Cardiac muscle cell (in vitro differentiated cells and primary cell): ENCODE data around the gene NKX6-2. TPM values are rescaled to one million over a fixed set of nuclear protein-coding genes. Genes with fewer than 3 reads are reported as not detected.
A peak's percentile ranks its signal among the peaks of the same experiment; 100 is the strongest.

Experiments used
- DNase-seq, 2 donors: peaks; one replicate each; pipeline versions ENCODE4 v3.0.0 to v3.0.0-alpha.2; 2010 to 2017; ENCODE audit warnings: low read depth in 1 of 2, low spot score in 1 of 2
- H3K27ac ChIP-seq: fragments of 200-600 bp; sonication (generic); 2 replicates; pipeline ENCODE4 v1.5.1; 2016
- H3K27me3 ChIP-seq: fragments of 200-600 bp; sonication (generic); 2 replicates; pipeline ENCODE4 v1.6.0; 2016; ENCODE audit warnings: control low read depth
- H3K36me3 ChIP-seq: fragments of 200-600 bp; sonication (generic); 2 replicates; pipeline ENCODE4 v1.5.1; 2016; ENCODE audit warnings: control low read depth
- H3K4me1 ChIP-seq: fragments of 200-600 bp; sonication (generic); 2 replicates; pipeline ENCODE4 v1.8.1; 2017; ENCODE audit warnings: low read depth, mild to moderate bottlenecking, mixed run types
- H3K4me3 ChIP-seq: fragments of 200-600 bp; sonication (generic); 2 replicates; pipeline ENCODE4 v1.5.1; 2016; ENCODE audit warnings: mild to moderate bottlenecking
- H3K9me3 ChIP-seq: fragments of 200-600 bp; sonication (generic); 2 replicates; pipeline ENCODE4 v1.5.1; 2017; ENCODE audit warnings: low read depth, mild to moderate bottlenecking, control low read depth
- polyA plus RNA-seq: library from polyadenylated mRNA; unstranded; fragments of >200 nt; fragmentation: Nextera tagmentation; extraction: Ambion mirVana; gene quantifications from 2 replicates; pipeline ENCODE4 v1.2.1, GENCODE V29; 2016
- total RNA-seq: library from RNA; depleted of rRNA; stranded (reverse); fragments of >200 nt; gene quantifications from 2 replicates; pipeline ENCODE4 v1.2.3, GENCODE V29; 2016
- TF ChIP-seq, protein P1 (sequence below): IDR thresholded peaks from 2 replicates; pipeline ENCODE4 v1.5.1; 2012; ENCODE audit warnings: low read depth, mild to moderate bottlenecking, low read length

NKX6-2 gene
- total RNA-seq: 0.09 and 0.56 TPM in 2 replicates
- polyA plus RNA-seq: 9.9 and 15.4 TPM in 2 replicates

DNA sequence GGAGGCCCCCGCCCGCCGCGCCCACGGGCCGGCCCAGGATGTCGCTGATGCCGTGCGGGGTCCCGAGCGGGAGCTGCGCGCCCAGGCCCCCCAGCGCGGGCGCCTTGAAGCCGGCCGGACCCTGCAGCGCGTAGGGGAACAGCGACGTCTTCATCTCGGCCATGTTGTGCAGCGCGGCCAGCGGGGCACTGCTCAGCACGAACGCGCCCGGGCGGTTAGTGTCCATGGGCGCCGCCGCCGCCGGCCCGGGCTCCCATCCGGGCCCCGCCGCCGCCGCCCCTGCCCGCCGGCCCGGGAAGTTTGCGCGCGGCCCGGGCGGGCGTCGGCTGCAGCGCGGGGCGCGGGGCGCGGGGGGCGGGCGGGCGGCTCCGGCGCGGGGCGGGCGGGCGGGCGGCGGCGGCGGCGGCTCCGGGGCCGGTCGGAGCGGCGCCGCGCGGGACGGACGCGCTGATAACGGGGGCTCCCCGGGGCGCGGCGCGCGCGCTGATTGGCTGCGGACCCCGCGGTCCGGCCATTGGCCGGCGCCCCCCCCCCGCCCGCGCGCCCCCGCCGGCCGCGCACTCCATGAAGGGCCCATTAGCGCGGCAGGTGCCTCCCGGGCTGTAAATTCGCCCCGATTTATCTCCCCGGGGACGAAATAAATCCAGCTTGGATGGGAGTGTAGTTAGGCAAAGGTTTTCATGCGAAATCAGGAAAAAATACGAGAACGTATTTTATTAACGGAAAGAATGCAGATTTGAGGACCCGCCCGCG, at the start of gene NKX6-2:
NKX6-2 (minus strand) TSS at position 425 of the 753 bp plus-strand sequence; CDS start at position 226, 199 bp downstream.
- Histone ChIP-seq H3K4me1 (peaks cover 3% of the 10 kb centered on the region), H3K36me3 (no peaks in the 10 kb centered on the region), H3K27me3 (peaks cover 98% of the 10 kb centered on the region), H3K9me3 (no peaks in the 10 kb centered on the region), H3K27ac (no peak within 1 kb of the TSS), H3K4me3 (peak within 1 kb of the TSS; percentile 26)
- TF ChIP-seq, protein P1, sequence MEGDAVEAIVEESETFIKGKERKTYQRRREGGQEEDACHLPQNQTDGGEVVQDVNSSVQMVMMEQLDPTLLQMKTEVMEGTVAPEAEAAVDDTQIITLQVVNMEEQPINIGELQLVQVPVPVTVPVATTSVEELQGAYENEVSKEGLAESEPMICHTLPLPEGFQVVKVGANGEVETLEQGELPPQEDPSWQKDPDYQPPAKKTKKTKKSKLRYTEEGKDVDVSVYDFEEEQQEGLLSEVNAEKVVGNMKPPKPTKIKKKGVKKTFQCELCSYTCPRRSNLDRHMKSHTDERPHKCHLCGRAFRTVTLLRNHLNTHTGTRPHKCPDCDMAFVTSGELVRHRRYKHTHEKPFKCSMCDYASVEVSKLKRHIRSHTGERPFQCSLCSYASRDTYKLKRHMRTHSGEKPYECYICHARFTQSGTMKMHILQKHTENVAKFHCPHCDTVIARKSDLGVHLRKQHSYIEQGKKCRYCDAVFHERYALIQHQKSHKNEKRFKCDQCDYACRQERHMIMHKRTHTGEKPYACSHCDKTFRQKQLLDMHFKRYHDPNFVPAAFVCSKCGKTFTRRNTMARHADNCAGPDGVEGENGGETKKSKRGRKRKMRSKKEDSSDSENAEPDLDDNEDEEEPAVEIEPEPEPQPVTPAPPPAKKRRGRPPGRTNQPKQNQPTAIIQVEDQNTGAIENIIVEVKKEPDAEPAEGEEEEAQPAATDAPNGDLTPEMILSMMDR: no peak
- peak; percentile 13 to 71 for DNase-seq

DNA sequence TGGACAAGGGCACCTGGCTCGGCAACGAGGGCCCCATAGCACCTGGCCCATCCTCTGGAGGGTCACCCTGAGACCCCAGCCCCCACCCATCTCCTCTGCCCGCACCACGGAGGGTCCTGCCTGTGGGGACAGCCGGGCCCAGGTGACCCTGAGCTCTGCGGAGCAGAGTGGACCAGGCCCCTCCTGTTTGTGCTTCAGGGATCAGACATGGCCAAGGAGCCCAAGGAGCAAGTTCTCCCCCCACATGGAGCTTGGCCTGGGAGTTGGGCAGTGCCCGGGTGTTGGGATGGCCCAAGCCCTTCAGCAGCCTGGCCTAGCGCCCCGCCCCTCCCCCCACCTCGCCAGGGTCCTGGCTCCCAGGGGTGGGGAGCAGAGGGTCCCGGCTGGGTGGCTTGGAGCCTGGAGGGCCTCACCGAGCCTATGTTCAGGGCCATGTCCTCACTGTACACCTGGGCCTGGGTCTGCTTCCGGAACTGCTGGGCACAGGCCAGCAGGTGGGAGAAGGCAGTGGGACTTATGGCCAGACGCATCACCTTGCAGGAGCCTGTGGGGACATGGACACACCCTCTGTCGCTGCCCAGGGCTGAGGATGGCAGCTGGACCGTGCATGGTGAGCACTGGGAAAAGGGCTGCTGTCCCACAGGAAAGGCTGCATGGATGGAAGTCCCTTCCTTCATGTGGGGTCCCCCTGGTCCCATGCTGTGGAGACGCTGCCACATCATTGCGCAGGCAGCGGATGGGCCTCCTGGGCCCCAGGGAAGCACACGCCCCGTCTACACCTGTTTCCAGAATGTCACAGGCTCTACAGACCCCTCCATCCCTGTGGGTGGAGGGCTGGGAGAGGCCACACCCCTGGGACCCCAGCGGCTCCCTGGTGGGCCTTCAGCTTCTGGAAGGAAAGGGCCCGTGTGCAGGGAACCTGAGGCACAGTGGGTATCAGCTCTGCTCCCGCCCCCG, 49.2 kb upstream of the NKX6-2 start:
- H3K36me3 ChIP-seq: no peaks in the 10 kb centered on the region
- TF ChIP-seq, protein P1: no peak
- H3K4me1 ChIP-seq: no peaks in the 10 kb centered on the region
- H3K4me3 ChIP-seq: no peak overlapping the region
- peaks cover 10% of the 10 kb centered on the region for H3K27me3 ChIP-seq
- no peak for DNase-seq
- no peaks in the 10 kb centered on the region for H3K9me3 ChIP-seq
- H3K27ac ChIP-seq: no peak overlapping the region

DNA sequence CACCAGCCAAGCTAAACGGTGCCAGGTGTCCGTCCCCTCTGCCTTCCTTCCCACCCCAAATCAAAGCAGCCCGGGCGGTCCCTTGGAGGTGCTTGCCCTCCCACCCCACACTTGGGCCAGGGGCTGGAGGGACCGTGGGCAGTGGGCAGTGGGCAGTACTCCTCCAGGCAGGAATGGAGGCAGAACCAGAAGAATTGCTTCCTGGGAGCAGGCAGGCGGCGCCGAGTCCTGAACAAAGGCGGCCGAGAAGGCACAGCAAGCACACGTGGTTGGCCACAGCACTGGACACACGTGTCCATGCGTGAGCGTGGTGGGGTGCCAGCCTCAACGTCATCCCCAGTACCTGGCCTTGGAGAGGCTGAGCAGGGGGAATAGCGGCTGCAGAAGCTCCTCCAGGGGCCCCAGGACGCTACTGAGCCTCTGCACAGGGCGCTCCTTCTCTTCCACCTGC, 48.4 kb upstream of the NKX6-2 start:
- peaks cover 18% of the 10 kb centered on the region for H3K27me3 ChIP-seq
- no peaks in the 10 kb centered on the region for H3K9me3 ChIP-seq
- H3K27ac ChIP-seq: no peak overlapping the region
- DNase-seq: no peak
- H3K4me3 ChIP-seq: no peak overlapping the region
- H3K4me1 ChIP-seq: no peaks in the 10 kb centered on the region
- no peaks in the 10 kb centered on the region for H3K36me3 ChIP-seq
- TF ChIP-seq, protein P1: no peak

DNA sequence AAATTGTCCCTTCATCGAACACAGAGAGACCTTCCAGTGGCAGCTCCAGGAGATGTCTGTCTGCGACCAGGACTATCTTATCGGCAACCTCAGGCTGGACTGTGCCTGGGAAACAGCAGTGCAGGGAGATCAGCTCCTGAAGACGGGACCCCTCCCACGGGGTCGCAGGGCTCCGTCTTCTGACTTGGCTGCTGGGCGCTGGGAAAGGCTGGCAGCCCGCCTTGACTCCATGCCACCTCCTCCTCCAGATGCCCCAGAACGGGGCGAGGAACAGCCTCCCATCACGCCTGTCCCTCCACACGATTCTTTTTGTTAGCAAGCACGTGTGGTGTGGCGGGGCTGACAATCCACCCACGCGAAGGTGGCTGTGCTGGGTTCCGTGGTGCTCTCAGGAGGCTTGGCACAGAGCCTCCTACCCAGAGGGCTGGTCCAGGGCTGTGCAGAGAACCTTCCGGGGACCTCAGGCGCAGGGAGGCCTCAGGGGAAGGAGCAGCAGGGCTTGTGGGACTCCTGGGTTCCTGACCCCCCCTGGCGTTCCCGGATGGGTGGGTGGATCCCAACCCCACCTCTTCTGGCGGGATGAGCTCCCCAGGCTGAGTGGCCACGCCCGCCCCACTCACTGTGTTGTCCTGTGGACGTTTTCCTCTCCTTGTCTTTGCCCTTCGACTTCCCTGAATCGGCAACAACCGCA, 47.6 kb upstream of the NKX6-2 start:
- TF ChIP-seq, protein P1: no peak
- Histone ChIP-seq H3K9me3 (no peaks in the 10 kb centered on the region), H3K27ac (no peak overlapping the region), H3K27me3 (peaks cover 20% of the 10 kb centered on the region), H3K36me3 (no peaks in the 10 kb centered on the region), H3K4me3 (no peak overlapping the region), H3K4me1 (no peaks in the 10 kb centered on the region)
- DNase-seq: no peak
